HG02798 (cell line): Measurements from ENCODE around the gene HAPLN3.

Source experiments
- ATAC-seq: cut with Tn5 transposase; IDR thresholded peaks from one replicate; pipeline ENCODE4 v1.9.1; 2021; ENCODE audit warnings: mild to moderate bottlenecking; ENCODE audit not compliant: unreplicated experiment, poor library complexity

Gene HAPLN3

GRCh38 chr15:88835119-88835518 lies 60.2 kb downstream of the HAPLN3 start:
- ATAC-seq = no peak

- ATAC-seq = no peak
Observed at GRCh38 chr15:88834211-88834812, 61.0 kb downstream of the HAPLN3 start.

- no peak for ATAC-seq
Observed at GRCh38 chr15:88833731-88834100, 61.6 kb downstream of the HAPLN3 start.

- no peak for ATAC-seq
Observed at GRCh38 chr15:88832820-88833730, 62.3 kb downstream of the HAPLN3 start.

GRCh38 chr15:88830016-88830415 lies 65.3 kb downstream of the HAPLN3 start:
- ATAC-seq = no peak

- no peak for ATAC-seq
Observed at GRCh38 chr15:88828791-88829190, 66.6 kb downstream of the HAPLN3 start.
